Head of caudate nucleus (tissue), 42 donors: ENCODE data around the gene ARRDC1.
"Not testable (repeated sequence)": the region's sequence is repeated elsewhere in the genome, so short reads cannot be mapped to it uniquely, and the experiment has no call there.

ENCODE experiments used
- DNase-seq, 42 donors: peaks; one replicate each; pipeline versions ENCODE4 v3.0.0 to v3.0.0-alpha.2; 2020 to 2021; ENCODE audit warnings: mixed read lengths in 7 of 42
- intact Hi-C: fragments of 100-400 bp; cut with DNase I; formaldehyde crosslinking; loops from one replicate; pipeline ENCODE4 v1.15.0; 2022

ARRDC1 gene

DNA sequence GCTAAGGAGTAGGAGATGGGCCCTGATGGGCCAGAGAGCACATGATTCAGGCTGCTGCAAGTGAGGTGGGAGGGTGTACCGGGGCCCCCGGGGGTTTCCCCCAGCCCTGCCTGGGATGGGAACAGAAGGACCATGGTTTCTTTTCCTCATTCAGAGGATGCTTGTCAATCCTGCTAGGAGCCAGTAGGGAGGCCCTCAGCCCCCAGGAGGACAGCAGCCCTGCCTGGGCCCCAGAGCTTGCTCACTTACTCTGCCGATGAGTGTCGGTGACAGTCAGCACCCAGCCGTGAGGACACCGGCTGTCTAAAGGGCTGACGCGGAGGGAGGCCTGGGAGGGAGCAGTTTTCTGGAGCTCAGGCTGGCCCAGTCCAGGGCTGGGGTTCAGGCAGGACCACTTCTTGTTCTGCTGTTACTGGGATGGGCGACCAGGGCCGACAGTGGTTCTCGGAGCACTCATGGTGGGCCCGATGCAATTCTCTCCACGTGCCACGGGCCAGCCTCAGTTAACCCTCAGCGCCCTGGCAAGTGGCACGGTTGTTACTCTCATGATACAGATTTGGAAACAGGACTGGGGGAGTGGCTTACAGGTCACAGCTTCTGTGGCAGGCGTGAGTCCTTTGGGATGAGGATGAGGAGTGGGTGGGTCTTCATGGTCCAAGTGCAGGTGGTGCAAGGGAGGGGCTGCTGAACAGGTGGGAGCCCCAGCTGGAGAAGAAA is 1.8 kb downstream of the ARRDC1 start:
- intact Hi-C loops: no loop called here
- DNase-seq: no peak

DNA sequence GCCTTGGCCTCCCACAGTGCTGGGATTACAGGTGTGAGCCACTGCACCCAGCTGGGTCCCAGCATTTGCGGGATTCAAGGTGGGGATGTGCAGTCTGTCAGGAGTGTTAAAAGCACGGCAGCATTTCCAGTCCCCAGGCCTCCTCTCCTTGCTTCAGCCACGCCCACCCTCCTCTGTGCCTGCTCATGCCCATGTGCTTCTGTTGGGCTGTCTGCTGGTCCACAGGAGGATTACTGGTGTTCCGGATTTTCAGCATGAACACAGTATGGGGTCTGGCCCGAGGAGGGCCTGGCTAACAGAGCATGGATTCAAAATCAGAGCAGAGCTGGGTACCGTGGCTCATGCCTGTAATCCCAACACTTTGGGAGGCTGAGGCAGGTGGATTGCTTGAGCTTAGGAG is 5.5 kb downstream of the ARRDC1 start:
- no peak for DNase-seq
- intact Hi-C loops: no loop called here

DNA sequence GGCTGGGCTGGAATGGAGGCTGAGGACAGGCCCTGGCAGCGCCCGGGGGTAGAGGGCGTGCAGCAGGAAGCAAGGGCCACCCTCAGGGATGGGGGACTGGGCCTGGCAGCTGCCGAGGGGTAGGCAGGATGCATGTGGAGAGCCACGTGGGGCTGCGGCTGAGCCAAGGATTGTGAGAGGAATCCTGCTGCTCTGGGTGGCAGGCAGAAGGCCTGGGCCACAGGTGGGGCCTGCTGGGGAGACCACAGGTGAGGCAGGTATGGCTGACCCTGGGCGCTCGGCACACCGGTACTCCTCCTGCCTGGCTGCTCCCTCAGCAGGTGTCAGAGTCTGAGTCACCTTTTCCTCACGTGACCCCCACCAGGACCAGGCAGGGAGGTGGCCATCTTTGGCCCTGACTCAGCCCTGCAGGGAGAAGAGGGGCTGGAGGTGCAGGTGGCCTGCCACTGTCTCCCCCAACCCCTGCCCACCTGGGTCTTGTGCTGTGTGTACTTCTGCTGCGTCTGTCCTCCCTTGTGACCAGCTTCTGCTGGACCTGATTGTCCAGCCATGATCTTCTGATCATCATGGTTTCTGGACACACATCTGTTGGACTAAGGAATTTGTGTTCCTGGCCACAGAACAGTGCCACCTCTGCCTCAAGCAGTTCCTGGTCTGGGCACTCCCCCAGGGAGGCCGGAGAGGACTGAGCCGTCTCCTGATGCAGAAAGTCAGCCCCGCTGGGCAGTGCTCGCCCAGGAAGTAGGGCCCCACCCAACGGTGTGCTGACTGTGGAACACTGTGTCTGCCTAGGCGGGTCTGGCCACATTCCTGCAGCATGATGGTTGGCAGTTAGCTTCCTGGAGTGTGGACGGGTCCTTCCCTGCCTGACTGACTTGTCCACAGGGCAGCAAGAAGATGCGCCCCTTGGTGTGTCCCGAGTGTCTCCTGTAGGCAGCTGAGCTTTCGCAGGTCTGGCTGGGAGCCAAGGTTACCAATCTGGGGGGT is 6.4 kb downstream of the ARRDC1 start:
- intact Hi-C loops: no loop called here
- peak in 1 of 42 donors; percentile 7 for DNase-seq

DNA sequence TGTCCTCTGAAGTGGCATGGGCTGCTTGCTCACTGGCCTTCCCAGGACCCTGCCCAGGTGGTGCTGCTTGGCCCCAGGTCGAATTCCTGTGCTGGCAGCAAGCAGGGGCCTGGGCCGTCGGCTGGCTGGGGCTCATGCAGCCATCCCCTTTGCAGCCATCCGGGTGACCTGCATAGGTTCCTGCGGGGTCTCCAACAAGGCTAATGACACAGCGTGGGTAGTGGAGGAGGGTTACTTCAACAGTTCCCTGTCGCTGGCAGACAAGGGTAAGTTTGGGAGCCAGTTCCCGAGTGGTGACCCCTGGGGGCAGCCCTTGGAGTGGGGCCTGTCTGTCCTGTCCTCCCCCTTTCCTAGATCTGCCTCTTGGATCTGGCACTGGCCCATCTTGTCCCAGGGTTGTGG is 7.3 kb downstream of the ARRDC1 start:
- intact Hi-C loops: no loop called here

DNA sequence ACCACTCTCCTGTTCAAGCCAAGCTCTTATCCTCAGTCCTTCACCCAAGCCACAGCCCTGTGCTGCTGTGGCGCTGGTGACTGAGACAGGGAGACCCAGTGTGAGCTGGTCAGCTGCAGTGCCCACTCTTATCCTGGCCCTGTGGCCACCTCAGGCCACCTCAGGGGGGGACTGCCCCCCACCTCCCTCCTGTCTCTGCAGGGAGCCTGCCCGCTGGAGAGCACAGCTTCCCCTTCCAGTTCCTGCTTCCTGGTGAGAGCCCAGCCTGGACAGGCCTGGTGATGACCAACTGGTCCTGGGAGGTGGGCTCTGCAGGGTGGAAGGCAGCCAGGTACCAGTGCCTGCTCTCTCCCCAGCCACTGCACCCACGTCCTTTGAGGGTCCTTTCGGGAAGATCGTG is 7.8 kb downstream of the ARRDC1 start:
- intact Hi-C loops: no loop called here
- DNase-seq: no peak

More for the DNA sequence above, 7.3 kb downstream of the ARRDC1 start:
- DNase-seq: no peak

DNA sequence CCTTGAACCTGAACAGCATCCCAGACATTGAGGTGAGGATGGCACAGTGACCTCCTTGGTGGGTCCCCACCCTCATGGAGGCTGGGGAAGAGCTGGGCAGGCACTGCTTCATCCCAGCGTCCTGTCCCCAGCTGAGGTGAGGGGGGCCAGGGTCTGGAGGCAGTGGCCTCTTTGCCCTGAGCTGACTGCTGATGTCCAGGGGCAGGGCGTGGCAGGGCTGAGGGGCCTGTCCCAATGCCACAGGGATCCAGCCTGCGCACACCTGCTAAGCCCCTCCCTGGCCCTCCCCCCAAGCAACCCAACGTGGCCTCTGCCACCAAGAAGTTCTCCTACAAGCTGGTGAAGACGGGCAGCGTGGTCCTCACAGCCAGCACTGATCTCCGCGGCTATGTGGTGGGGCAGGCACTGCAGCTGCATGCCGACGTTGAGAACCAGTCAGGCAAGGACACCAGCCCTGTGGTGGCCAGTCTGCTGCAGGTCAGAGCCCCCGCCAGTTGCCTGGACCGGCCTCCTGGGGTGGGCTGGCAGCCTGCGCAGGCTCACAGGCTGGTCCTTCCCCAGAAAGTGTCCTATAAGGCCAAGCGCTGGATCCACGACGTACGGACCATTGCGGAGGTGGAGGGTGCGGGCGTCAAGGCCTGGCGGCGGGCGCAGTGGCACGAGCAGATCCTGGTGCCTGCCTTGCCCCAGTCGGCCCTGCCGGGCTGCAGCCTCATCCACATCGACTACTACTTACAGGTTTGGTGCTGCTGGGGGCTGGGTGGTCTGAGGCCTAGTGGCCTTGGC is 8.4 kb downstream of the ARRDC1 start:
- DNase-seq: no peak
- intact Hi-C loops: no loop called here

DNA sequence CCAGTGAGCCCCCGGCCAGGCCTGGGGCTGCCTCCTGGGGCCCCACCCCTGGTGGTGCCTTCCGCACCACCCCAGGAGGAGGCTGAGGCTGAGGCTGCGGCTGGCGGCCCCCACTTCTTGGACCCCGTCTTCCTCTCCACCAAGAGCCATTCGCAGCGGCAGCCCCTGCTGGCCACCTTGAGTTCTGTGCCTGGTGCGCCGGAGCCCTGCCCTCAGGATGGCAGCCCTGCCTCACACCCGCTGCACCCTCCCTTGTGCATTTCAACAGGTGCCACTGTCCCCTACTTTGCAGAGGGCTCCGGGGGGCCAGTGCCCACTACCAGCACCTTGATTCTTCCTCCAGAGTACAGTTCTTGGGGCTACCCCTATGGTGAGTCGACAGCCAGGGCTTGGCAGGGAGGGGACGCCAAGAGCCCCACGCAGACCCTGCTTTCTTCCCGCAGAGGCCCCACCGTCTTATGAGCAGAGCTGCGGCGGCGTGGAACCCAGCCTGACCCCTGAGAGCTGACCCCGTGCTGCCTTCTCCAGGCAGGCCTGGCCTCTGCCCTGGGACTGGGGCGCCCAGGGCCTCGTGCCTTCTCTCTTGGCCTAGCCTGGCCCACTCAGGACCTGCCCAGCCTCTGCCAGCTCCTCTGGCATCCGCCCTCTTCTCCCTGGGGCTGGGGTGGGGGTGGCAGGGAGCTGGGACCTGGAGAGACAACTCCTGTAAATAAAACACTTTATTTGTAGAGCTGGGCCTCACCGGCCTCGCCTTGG is 9.3 kb downstream of the ARRDC1 start:
- intact Hi-C loops: loop anchor here (5.0 kb wide), 1 partner anchor 38 kb away; the partner anchor contains the start of gene DPH7
- no peak for DNase-seq

DNA sequence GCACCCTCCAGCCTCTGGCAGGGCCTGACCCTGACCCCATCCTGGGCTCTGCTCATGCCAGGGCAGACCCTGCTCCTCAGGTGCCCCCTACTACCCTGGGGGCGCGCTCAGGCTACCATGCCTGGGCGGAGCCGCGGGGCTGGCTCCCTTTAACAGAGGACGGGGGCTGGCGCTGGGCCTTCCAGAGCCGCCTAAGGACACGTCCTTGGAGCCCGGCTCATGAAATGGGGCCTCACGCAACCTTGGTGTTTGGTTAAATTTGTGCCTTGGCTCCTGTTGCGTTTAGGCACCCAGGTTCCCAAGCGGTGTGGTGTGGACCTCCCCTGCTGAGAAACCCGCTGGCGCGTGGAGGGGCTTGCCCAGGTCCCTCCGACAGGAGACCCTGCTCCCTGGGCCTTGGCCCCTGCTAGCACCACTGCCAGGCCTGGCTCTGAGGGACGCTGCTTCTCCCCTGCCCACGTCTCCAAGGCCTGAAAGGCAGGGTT is 9.9 kb downstream of the ARRDC1 start:
- DNase-seq: no peak
- intact Hi-C loops: loop anchor here (5.0 kb wide), 1 partner anchor 38 kb away; the partner anchor contains the start of gene DPH7

DNA sequence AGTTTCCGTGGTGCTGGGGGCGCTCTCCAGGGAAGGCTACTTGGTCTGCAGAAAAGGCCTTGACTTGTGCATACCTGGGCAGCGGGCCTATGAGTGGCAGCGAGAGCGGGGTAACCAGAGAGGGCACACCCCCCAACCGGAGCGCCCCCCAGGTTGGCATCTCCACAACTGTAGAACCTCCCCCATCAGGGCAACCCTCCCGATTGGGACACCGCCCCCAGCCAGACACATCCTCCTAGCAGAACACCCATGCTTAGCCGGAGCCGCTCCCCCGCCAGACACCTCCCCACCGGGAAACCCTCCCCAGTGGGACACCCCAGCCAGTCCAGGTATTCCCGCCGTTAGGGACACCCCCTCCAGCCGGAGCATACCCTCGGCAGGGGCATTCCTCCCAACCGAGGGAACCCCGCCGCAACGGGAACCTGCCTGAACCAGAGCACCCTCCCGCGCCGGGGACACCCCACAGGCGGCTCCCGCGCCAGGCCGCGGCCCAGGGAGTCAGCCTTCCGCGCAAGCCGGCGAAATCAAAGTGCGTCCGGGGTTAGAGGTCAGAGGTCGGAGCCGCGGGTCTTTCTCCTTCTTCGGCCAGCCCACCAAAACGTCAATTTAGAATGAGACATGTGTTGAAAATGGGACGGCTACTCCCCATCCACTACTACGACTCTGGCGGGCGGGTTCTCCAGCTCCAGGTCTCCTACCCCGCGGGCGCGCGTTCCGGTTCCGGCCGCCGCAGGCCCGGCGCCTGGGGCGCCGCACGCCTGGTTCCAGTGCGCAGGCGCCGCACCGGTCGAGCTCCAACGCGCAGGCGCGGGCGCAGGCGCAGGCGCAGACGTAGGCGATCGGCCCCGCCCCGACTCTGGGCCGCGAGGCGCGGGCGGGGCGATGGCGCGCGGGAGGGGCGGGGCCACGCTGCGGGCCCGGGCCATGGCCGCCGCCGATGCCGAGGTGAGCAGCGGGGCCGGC is 12.9 kb downstream of the ARRDC1 start, which contains the start of gene EHMT1:
Gene EHMT1 (plus strand): TSS at position 901 of the 963 bp plus-strand sequence. CDS start 24 bp downstream, at position 925.
- intact Hi-C loops: loop anchor here (5.0 kb wide), 1 partner anchor 41 kb away; the partner anchor contains the start of gene DPH7

DNA sequence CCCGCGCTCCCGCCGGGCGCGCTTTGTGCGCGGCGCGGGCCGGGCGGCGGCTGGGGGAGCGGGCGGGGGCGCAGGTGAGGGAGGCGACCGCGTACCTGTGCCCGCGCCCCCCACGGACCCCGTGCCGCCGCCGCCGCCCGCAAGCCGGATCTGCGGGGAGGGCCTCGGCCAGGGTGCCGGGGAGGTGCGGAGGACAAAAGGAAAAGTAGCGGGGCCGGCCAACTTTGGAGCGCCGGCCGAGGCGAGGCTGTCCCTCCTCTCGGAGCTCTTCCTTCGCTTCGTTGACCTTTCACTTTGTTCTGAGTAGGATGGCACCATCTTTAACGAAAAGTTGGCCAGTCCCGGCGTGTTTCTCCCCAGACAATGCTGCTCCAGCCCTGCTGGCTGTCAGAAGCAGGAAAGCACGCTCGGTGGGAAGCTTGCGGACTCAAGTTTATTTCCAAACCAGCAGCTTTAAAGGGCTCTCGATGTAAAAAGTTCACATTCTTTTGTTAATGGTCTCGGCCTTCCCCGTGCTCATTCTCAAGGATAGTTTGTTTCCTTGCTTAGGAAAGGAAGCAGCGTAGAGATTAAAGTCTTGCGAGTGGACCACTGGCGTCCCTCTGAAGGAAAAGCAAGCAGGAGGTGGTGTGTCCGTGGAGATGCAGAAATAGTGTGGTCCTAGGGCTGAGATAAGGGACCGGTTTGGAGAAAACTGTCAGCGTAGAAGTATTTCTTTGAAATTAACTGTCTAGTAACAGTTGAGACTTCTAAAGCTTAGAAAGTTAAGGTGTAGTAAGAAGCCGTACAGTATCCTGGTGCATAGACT is 14.0 kb downstream of the ARRDC1 start:
- intact Hi-C loops: loop anchor here (5.0 kb wide), 1 partner anchor 42 kb away; the partner anchor contains the start of gene DPH7
- peak in 11 of 42 donors; percentile 11 to 59 (median 42) for DNase-seq

More for the DNA sequence above, 12.9 kb downstream of the ARRDC1 start, which contains the start of gene EHMT1:
- peak; percentile 54 to 93 (median 85) for DNase-seq

DNA sequence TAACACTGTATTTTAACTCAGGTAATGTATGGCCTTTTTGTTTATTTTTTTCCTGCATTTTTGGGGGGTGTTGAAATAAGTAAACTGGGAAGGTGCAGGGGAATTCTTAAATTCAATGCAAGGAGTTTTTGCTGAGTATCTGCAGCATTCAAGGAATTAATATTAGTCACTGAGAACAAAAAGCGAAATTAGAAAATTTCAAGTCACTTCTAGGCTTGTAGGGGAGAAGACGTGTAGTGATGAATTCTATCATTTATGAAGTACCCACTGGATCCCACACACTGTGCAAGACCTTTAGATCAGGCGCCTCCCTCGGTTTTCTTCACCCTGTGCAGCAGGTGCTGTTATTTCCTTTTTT is 14.5 kb downstream of the ARRDC1 start:
- intact Hi-C loops: no loop called here

DNA sequence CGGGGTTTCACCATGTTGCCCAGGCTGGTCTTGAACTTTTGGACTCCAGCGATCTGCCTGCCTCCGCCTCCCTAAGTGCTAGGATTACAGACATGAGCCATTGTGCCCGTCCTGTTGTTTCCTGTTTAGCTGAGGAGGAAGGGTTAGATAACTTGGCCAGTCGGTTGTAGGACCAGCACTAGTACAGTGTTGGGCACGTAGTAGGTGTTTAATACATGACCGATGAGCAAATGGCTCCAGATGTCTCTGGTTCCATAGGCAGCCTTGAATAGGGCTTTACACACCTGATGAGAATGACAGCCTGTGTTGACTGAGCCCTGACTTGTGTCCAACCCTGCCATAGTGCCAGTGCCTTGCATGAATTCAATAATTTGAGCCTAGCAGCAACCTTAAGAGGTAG is 15.1 kb downstream of the ARRDC1 start:
- no peak for DNase-seq
- intact Hi-C loops: no loop called here

More for the DNA sequence above, 14.5 kb downstream of the ARRDC1 start:
- no peak for DNase-seq

DNA sequence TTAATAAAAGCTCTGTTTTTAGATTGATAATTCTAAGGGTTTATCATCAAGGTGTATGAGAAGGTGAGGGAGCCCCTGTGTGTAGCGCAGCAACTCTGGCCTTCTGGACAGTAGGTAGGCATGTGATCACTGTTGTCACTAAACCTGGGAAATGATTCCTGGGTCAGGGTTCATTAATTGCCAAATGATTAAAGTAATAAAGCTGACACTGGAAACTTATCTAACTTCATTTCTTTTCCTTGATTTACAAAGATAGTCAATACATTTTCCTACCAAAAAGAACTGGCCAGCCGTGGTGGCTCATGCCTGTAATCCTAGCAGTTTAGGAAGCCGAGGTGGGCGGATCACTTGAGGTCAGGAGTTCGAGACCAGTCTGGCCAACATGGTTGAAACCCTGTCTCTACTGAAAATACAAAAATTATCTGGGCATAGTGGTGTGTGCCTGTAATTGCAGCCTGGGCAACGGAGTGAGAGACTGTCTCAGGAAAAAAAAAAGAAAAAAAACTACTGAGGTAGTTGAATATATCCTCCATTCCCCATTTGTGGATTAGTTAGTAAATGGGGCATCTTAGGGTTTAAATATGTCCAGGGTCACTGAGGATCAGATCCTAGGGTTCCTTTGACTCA is 15.8 kb downstream of the ARRDC1 start:
- DNase-seq: no peak
- intact Hi-C loops: no loop called here

DNA sequence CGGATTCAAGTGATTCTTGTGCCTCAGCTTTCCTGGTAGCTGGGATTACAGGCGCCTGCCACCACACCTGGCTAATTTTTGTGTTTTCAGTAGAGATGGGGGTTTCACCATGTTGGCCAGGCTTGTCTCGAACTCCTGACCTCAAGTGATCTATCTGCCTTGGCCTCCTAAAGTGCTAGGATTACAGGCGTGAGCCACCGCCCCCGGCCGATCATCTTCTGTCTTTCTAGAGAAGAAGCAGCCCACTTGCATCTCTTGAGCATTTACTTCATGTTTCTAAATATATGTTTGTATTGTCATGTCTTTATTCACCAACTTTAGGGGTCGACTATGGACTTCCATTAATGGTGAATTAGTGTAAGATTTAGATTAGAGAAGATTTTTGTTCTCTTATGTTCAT is 16.7 kb downstream of the ARRDC1 start:
- intact Hi-C loops, DNase-seq: not testable (repeated sequence)

DNA sequence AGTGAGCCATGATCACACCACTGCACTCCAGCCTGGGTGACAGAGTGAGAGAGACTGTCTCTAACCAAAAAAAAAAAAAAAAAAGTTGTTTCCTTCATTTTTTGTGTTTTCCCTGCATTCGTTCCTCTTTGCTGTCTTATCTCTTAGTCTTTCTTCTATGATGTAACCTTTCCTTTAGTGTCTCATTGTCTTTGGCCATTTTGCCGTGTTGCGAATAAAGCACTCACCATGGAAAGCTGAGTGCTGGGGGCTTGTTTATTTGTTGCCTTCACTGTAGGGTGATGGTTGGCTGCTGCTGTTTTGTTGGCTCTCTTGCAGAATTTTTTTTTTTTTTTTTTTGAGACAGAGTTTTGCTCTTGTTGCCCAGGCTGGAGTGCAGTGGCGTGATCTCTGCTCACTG is 21.0 kb downstream of the ARRDC1 start:
- intact Hi-C loops: no loop called here
- DNase-seq: no peak

DNA sequence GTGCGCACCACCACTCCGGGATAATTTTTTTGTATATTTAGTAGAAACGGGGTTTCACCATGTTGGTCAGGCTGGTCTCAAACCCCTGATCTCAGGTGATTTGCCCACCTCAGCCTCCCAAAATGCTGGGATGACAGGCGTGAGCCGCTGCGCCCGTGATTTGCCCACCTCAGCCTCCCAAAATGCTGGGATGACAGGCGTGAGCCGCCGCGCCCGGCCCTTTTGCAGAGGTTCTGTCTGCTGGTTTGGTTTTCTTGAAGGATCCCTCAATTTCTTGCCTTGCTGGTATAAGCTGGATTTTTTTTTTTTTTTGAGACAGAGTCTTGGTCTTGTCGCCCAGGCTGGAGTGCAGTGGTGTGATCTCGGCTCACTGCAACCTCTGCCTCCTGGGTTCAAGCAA is 21.9 kb downstream of the ARRDC1 start:
- DNase-seq, intact Hi-C loops: not testable (repeated sequence)
